ENCODE results near the gene ADGRD1.

Gene ADGRD1

DNA sequence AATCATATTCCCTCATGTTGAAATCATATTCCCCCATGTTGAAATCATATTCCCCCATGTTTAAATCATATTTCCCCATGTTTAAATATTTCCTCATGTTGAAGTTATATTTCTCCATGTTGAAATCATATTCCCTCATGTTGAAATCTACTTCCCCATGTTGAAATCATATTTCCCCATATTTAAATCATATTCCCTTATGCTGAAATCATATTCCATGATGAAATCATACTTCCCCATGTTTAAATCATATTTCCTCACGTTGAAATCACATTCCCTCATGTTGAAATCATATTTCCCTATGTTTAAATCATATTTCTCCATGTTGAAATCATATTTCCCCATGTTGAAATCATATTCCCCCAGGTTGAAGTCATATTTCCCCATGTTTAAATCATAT is 34.6 kb upstream of the ADGRD1 start:
- TF ChIP-seq EGR1 (IDR thresholded peaks at IDR 0.05) = no peak
- no peak for TF ChIP-seq ZBTB7A (IDR thresholded peaks at IDR 0.05; ENCODE audit: low read depth)
- TF ChIP-seq, protein P1, sequence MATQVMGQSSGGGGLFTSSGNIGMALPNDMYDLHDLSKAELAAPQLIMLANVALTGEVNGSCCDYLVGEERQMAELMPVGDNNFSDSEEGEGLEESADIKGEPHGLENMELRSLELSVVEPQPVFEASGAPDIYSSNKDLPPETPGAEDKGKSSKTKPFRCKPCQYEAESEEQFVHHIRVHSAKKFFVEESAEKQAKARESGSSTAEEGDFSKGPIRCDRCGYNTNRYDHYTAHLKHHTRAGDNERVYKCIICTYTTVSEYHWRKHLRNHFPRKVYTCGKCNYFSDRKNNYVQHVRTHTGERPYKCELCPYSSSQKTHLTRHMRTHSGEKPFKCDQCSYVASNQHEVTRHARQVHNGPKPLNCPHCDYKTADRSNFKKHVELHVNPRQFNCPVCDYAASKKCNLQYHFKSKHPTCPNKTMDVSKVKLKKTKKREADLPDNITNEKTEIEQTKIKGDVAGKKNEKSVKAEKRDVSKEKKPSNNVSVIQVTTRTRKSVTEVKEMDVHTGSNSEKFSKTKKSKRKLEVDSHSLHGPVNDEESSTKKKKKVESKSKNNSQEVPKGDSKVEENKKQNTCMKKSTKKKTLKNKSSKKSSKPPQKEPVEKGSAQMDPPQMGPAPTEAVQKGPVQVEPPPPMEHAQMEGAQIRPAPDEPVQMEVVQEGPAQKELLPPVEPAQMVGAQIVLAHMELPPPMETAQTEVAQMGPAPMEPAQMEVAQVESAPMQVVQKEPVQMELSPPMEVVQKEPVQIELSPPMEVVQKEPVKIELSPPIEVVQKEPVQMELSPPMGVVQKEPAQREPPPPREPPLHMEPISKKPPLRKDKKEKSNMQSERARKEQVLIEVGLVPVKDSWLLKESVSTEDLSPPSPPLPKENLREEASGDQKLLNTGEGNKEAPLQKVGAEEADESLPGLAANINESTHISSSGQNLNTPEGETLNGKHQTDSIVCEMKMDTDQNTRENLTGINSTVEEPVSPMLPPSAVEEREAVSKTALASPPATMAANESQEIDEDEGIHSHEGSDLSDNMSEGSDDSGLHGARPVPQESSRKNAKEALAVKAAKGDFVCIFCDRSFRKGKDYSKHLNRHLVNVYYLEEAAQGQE (IDR thresholded peaks at IDR 0.05; ENCODE audit: low read depth) = no peak
- no peak for TF ChIP-seq YY1 (IDR thresholded peaks at IDR 0.05; ENCODE audit: low read depth)
- TF ChIP-seq EP300 (IDR thresholded peaks at IDR 0.05; ENCODE audit: borderline replicate concordance) = no peak
- TF ChIP-seq TAF1 (IDR thresholded peaks at IDR 0.05; ENCODE audit: low read depth) = no peak
- TF ChIP-seq CREB1 (IDR thresholded peaks at IDR 0.05; ENCODE audit: low read depth) = no peak
- TF ChIP-seq CEBPB (IDR thresholded peaks at IDR 0.05) = no peak
- TF ChIP-seq NFIC (IDR thresholded peaks at IDR 0.05) = no peak
- TF ChIP-seq, protein P2, sequence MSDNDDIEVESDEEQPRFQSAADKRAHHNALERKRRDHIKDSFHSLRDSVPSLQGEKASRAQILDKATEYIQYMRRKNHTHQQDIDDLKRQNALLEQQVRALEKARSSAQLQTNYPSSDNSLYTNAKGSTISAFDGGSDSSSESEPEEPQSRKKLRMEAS (IDR thresholded peaks at IDR 0.05) = no peak
- no peak for TF ChIP-seq RAD21 (IDR thresholded peaks at IDR 0.05; ENCODE audit: low read depth)
- no peak for TF ChIP-seq TCF12 (IDR thresholded peaks at IDR 0.05; ENCODE audit: low read depth)
- TF ChIP-seq FOXM1 (IDR thresholded peaks at IDR 0.05; ENCODE audit: borderline replicate concordance, low read depth) = no peak

DNA sequence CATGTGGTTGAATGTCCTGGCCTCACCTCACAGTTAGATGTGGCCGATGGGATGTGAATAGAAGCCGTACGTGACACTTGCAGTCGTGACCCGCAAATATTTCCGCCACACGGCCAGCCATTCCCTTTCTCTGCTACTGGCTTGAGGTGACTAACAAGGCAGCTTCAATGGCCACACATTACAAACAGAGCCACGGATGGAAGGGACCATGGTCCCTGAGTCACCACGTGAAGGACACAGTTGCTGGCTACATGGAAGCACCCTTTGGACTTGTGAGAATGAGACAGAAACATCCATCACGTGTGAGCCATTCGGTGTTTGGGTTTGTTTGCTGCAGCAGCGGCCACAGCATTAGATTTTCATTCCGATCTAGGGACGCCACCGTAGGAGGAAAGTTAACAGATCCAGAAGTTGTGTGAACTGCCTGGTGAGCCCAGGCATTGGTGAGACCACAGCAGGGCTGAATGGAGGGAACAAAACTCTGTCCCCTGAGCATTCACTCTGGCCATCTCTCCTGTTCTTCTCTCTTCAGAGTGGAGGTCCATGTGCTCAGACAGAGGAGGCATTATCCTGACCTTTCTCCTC is 33.5 kb upstream of the ADGRD1 start:
- TF ChIP-seq RAD21 (IDR thresholded peaks at IDR 0.05; ENCODE audit: low read depth) (no peak), CEBPB (IDR thresholded peaks at IDR 0.05) (no peak), EP300 (IDR thresholded peaks at IDR 0.05; ENCODE audit: borderline replicate concordance) (no peak), CREB1 (IDR thresholded peaks at IDR 0.05; ENCODE audit: low read depth) (no peak), EGR1 (IDR thresholded peaks at IDR 0.05) (no peak), FOXM1 (IDR thresholded peaks at IDR 0.05; ENCODE audit: borderline replicate concordance, low read depth) (no peak), TCF12 (IDR thresholded peaks at IDR 0.05; ENCODE audit: low read depth) (no peak)
- TF ChIP-seq, protein P2 (IDR thresholded peaks at IDR 0.05) = no peak

DNA sequence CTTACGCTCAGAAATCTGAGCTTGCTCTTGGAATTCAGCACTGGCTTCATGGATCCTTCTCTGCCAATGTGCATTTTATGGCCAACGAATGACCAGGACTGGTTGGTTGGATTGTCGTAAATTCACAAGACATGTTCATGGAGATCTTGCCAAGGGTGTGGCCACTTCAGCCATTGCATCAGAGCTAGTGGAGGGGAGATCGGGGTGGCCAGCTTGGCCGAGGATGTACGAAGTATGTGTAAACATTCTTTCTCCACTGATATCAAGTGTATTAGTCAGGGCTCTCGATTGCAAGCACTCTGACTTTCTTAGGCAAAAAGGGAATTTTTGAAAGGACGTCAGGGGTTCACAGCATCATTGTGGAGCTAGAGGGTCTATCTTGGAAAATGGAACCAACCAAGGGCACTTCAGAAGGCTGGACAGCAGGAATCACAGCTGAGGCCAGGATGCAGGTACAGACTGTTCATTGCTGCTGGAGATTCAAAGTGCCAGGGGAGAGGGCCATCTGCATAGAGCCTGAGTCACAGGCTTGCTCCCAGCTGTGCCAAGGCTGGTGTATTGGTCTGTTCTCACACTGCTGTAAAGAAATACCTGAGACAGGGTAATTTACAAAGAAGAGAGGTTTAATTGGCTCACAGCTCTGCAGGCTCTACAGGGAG is 32.9 kb upstream of the ADGRD1 start:
- TF ChIP-seq, protein P3, sequence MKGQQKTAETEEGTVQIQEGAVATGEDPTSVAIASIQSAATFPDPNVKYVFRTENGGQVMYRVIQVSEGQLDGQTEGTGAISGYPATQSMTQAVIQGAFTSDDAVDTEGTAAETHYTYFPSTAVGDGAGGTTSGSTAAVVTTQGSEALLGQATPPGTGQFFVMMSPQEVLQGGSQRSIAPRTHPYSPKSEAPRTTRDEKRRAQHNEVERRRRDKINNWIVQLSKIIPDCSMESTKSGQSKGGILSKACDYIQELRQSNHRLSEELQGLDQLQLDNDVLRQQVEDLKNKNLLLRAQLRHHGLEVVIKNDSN (IDR thresholded peaks at IDR 0.05) = no peak
- TF ChIP-seq YY1 (IDR thresholded peaks at IDR 0.05; ENCODE audit: low read depth) (no peak), NFIC (IDR thresholded peaks at IDR 0.05) (no peak)
- TF ChIP-seq, protein P2 (IDR thresholded peaks at IDR 0.05) = no peak

DNA sequence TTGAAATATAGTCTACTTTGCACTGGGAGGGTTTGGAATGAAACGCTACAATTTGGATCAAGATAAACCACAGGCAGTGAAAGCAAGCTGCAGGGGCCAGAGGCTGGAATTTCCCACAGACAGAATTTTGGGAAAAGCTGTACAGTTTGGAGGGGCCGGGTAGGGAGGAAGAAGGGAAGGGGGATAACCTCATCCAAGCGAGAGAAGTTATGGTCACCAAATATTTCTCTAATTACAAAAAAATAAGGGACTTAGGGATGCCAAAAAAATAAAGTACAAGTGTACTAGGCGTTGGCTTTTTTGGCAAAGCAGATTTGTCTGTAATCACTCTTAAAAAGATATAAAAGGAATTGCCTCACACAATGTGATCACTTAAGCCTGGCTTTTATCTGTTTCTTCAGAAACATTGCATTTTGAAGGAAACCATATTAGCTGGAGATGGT is 31.2 kb upstream of the ADGRD1 start:
- TF ChIP-seq TCF12 (IDR thresholded peaks at IDR 0.05; ENCODE audit: low read depth) = no peak
- no peak for TF ChIP-seq RAD21 (IDR thresholded peaks at IDR 0.05; ENCODE audit: low read depth)
- TF ChIP-seq, protein P1 (IDR thresholded peaks at IDR 0.05; ENCODE audit: low read depth) = no peak
- TF ChIP-seq NFIC (IDR thresholded peaks at IDR 0.05) = no peak
- TF ChIP-seq YY1 (IDR thresholded peaks at IDR 0.05; ENCODE audit: low read depth) = no peak
- no peak for TF ChIP-seq EP300 (IDR thresholded peaks at IDR 0.05; ENCODE audit: borderline replicate concordance)
- TF ChIP-seq ZBTB7A (IDR thresholded peaks at IDR 0.05; ENCODE audit: low read depth) = no peak
- TF ChIP-seq, protein P2 (IDR thresholded peaks at IDR 0.05) = no peak
- TF ChIP-seq EGR1 (IDR thresholded peaks at IDR 0.05) = no peak
- no peak for TF ChIP-seq TAF1 (IDR thresholded peaks at IDR 0.05; ENCODE audit: low read depth)

DNA sequence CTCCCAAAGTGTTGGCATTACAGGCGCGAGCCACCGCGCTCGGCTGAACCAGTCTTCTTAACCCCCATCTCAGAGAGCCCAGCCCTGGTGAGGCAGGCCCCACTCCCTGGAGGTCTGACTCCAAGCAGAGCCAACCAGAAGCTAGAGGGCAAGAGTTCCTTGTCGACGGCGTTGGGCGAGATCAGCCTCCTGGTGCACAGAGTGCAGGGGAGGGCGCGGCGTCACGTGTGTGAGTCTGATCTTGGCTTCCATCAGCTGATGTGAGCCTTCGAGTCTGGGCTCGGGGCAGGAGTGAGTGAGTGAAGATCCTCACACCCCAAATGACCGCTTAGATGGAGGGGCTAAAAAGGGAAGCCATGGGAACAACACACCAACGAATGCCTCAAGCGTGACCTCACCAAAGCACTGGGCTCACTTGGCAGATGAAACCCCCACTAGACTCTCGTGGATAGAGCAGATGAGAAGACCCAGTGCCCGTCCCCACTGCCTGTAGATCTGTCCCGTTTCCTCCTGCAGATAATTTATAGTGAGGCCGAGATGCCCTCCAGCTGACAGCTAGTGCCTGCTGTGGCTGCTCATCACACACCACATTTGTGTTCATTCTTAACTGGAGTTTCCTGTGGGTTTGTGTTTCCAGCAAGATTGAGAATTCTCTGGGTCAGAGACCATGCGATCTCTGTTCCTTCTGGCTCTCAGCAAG is 28.6 kb upstream of the ADGRD1 start:
- TF ChIP-seq ZBTB7A (IDR thresholded peaks at IDR 0.05; ENCODE audit: low read depth) (no peak), RAD21 (IDR thresholded peaks at IDR 0.05; ENCODE audit: low read depth) (no peak), FOXM1 (IDR thresholded peaks at IDR 0.05; ENCODE audit: borderline replicate concordance, low read depth) (no peak), YY1 (IDR thresholded peaks at IDR 0.05; ENCODE audit: low read depth) (no peak), TEAD4 (IDR thresholded peaks at IDR 0.05) (no peak), TAF1 (IDR thresholded peaks at IDR 0.05; ENCODE audit: low read depth) (no peak), NFIC (IDR thresholded peaks at IDR 0.05) (no peak), EP300 (IDR thresholded peaks at IDR 0.05; ENCODE audit: borderline replicate concordance) (no peak), CREB1 (IDR thresholded peaks at IDR 0.05; ENCODE audit: low read depth) (no peak)
- TF ChIP-seq, protein P1 (IDR thresholded peaks at IDR 0.05; ENCODE audit: low read depth) = no peak
- TF ChIP-seq, protein P3 (IDR thresholded peaks at IDR 0.05) = no peak
- TF ChIP-seq, protein P2 (IDR thresholded peaks at IDR 0.05) = no peak
